H1 (cell line): ENCODE results near the gene HLX. TPM values are rescaled to one million over a fixed set of nuclear protein-coding genes. Genes with fewer than 3 reads are reported as not detected.

Experiments
- CTCF ChIA-PET: fragments of 300-600 bp; sonication (Branson Sonifier 250); formaldehyde crosslinking; loops from one replicate; lab custom pipeline; 2021; ENCODE audit not compliant: partially characterized antibody; lab: Charles Lee
- POLR2A ChIA-PET: fragments of 300-600 bp; sonication (Branson Sonifier 250); formaldehyde crosslinking; loops from one replicate; lab custom pipeline; 2021; ENCODE audit warnings: inconsistent platforms; ENCODE audit not compliant: partially characterized antibody; lab: Charles Lee
- DNase-seq, 2 experiments: peaks; one replicate each; pipeline versions ENCODE4 v3.0.0 to v3.0.0-alpha.2; 2010 to 2022; ENCODE audit warnings: low spot score in 2 of 2, low read depth in 1 of 2, mixed read lengths in 1 of 2
- FAIRE-seq: peaks from 2 replicates; lab custom pipeline; 2011; peaks lifted over from hg19 to GRCh38; lab: Jason Lieb, UNC
- H2AFZ ChIP-seq: 2 replicates; pipeline ENCODE4 v1.8.1; 2012; ENCODE audit warnings: low read length, inconsistent platforms
- H2AK5ac ChIP-seq: 2 replicates; pipeline ENCODE4 v1.6.1; 2013; ENCODE audit warnings: low read depth, low read length
- H2BK120ac ChIP-seq: replicated peaks from 2 replicates; pipeline ENCODE3; 2013; ENCODE audit warnings: low read depth, low read length, inconsistent platforms
- H2BK12ac ChIP-seq: 2 replicates; pipeline ENCODE4 v1.6.1; 2013; ENCODE audit warnings: low read depth, low read length
- H2BK15ac ChIP-seq: 2 replicates; pipeline ENCODE4 v1.6.1; 2013; ENCODE audit warnings: low read length
- H2BK20ac ChIP-seq: 2 replicates; pipeline ENCODE4 v1.6.1; 2013; ENCODE audit warnings: low read length
- H2BK5ac ChIP-seq: 2 replicates; pipeline ENCODE4 v1.6.1; 2013; ENCODE audit warnings: low read depth, low read length
- H3K14ac ChIP-seq: 2 replicates; pipeline ENCODE4 v1.6.1; 2013; ENCODE audit warnings: inconsistent platforms; ENCODE audit not compliant: insufficient read length
- H3K18ac ChIP-seq: 2 replicates; pipeline ENCODE4 v1.6.1; 2013; ENCODE audit warnings: low read length; ENCODE audit errors: extremely low read depth
- H3K23ac ChIP-seq: 2 replicates; pipeline ENCODE4 v1.6.1; 2013; ENCODE audit warnings: inconsistent platforms; ENCODE audit not compliant: insufficient read length
- H3K23me2 ChIP-seq: 2 replicates; pipeline ENCODE4 v1.6.1; 2013; ENCODE audit warnings: low read depth, low read length
- H3K27ac ChIP-seq: 2 replicates; pipeline ENCODE4 v1.6.1; 2011; ENCODE audit warnings: low read depth, low read length, inconsistent platforms
- H3K27me3 ChIP-seq, 4 experiments: replicated peaks in 1 of 4; 1 replicate in 1 of 4; 2 replicates in 3 of 4; pipeline versions ENCODE4 v1.6.1 to v1.8.1; 2011 to 2013; ENCODE audit warnings: low read length in 3 of 4, mild to moderate bottlenecking in 3 of 4, inconsistent platforms in 2 of 4, mixed read lengths in 2 of 4, moderate library complexity in 1 of 4; ENCODE audit not compliant: control insufficient read depth in 3 of 4, insufficient read depth in 3 of 4; ENCODE audit errors: extremely low read depth in 1 of 4
- H3K36me3 ChIP-seq, 4 experiments: 2 replicates each; pipeline versions ENCODE4 v1.6.1 to v1.8.1; 2011 to 2013; ENCODE audit warnings: mild to moderate bottlenecking in 4 of 4, low read length in 3 of 4, moderate library complexity in 2 of 4, control low read depth in 1 of 4, inconsistent platforms in 1 of 4; ENCODE audit not compliant: insufficient read depth in 4 of 4, control insufficient read depth in 2 of 4
- H3K4ac ChIP-seq: replicated peaks from 2 replicates; pipeline ENCODE3; 2013; ENCODE audit warnings: low read length, low read depth, mixed read lengths, inconsistent platforms; ENCODE audit not compliant: insufficient read length
- H3K4me1 ChIP-seq, 4 experiments: replicated peaks in 1 of 4; 1 replicate in 1 of 4; 2 replicates in 3 of 4; pipeline versions ENCODE4 v1.6.1 to v1.8.1; 2011 to 2013; ENCODE audit warnings: low read length in 3 of 4, inconsistent platforms in 2 of 4, mixed read lengths in 1 of 4; ENCODE audit not compliant: insufficient read depth in 4 of 4, control insufficient read depth in 3 of 4
- H3K4me2 ChIP-seq, 2 experiments: 2 replicates each; pipeline versions ENCODE4 v1.6.1 to v1.8.1; 2011 to 2013; ENCODE audit warnings: low read depth in 2 of 2, low read length in 2 of 2, control low read depth in 1 of 2, inconsistent platforms in 1 of 2, mild to moderate bottlenecking in 1 of 2; ENCODE audit not compliant: insufficient read depth in 1 of 2
- H3K4me3 ChIP-seq, 4 experiments: fragments of 200-600, 300-600 bp in 1 of 4; sonication (generic), shearing (Covaris generic), sonication (Bioruptor Twin) in 1 of 4; 2 replicates each; pipeline versions ENCODE4 v1.5.1 to v1.8.1; 2011 to 2016; ENCODE audit warnings: low read length in 4 of 4, low read depth in 3 of 4, control low read depth in 2 of 4, inconsistent platforms in 2 of 4, mild to moderate bottlenecking in 2 of 4, mixed read lengths in 1 of 4, moderate library complexity in 1 of 4; ENCODE audit not compliant: insufficient read depth in 2 of 4; ENCODE audit errors: extremely low read depth in 1 of 4
- H3K56ac ChIP-seq: replicated peaks from 2 replicates; pipeline ENCODE3; 2013; ENCODE audit warnings: low read depth, mild to moderate bottlenecking, mixed read lengths, low read length, inconsistent platforms; ENCODE audit not compliant: insufficient read length
- H3K79me1 ChIP-seq: 2 replicates; pipeline ENCODE4 v1.6.1; 2013; ENCODE audit warnings: low read depth, low read length, control low read depth
- H3K79me2 ChIP-seq, 2 experiments: 2 replicates each; pipeline versions ENCODE4 v1.6.1 to v1.8.1; 2012 to 2013; ENCODE audit warnings: low read length in 2 of 2, mild to moderate bottlenecking in 2 of 2, inconsistent platforms in 1 of 2; ENCODE audit not compliant: insufficient read depth in 2 of 2, control insufficient read depth in 1 of 2
- H3K9ac ChIP-seq, 4 experiments: replicated peaks in 1 of 4; 1 replicate in 1 of 4; 2 replicates in 3 of 4; pipeline versions ENCODE4 v1.6.1 to v1.8.1; 2011 to 2013; ENCODE audit warnings: low read depth in 3 of 4, low read length in 3 of 4, control low read depth in 2 of 4, mild to moderate bottlenecking in 2 of 4, moderate library complexity in 2 of 4, inconsistent platforms in 1 of 4; ENCODE audit errors: extremely low read depth in 1 of 4
- H3K9me3 ChIP-seq, 2 experiments: 2 replicates each; pipeline versions ENCODE4 v1.6.1 to v1.8.1; 2012 to 2013; ENCODE audit warnings: mild to moderate bottlenecking in 2 of 2, moderate library complexity in 2 of 2, control low read depth in 1 of 2, inconsistent platforms in 1 of 2, low read depth in 1 of 2, low read length in 1 of 2, mixed read lengths in 1 of 2; ENCODE audit not compliant: insufficient read depth in 2 of 2
- H4K20me1 ChIP-seq, 2 experiments: replicated peaks in 1 of 2; 2 replicates each; pipeline versions ENCODE3 to v1.8.1; 2011 to 2013; ENCODE audit warnings: inconsistent platforms in 2 of 2, low read length in 2 of 2, mild to moderate bottlenecking in 1 of 2; ENCODE audit not compliant: insufficient read depth in 2 of 2, control insufficient read depth in 1 of 2
- H4K5ac ChIP-seq: 2 replicates; pipeline ENCODE4 v1.6.1; 2013; ENCODE audit warnings: low read length, low read depth, mixed read lengths, inconsistent platforms; ENCODE audit not compliant: insufficient read length
- H4K8ac ChIP-seq: 2 replicates; pipeline ENCODE4 v1.8.0; 2013; ENCODE audit warnings: mild to moderate bottlenecking, moderate library complexity, low read length, inconsistent platforms; ENCODE audit not compliant: insufficient read depth; ENCODE audit errors: extremely low read depth
- H4K91ac ChIP-seq: replicated peaks from 2 replicates; pipeline ENCODE3; 2013; ENCODE audit warnings: low read length, mixed read lengths, inconsistent platforms; ENCODE audit not compliant: insufficient read length
- ATF3 ChIP-seq: IDR thresholded peaks from 2 replicates; pipeline ENCODE4 v1.6.1; 2011; ENCODE audit warnings: low read depth, mild to moderate bottlenecking, low read length; ENCODE audit not compliant: insufficient read depth
- BRCA1 ChIP-seq: IDR thresholded peaks from 2 replicates; pipeline ENCODE4 v1.6.1; 2012; ENCODE audit warnings: low read depth, low read length, improper control_type of control experiment
- CHD2 ChIP-seq: IDR thresholded peaks from 2 replicates; pipeline ENCODE4 v1.6.1; 2012; ENCODE audit warnings: low read length, improper control_type of control experiment
- CREB1 ChIP-seq: IDR thresholded peaks from 2 replicates; pipeline ENCODE4 v1.6.1; 2012; ENCODE audit warnings: inconsistent platforms
- EZH2 ChIP-seq: fragments of 200-600 bp; sonication (generic); IDR thresholded peaks from 2 replicates; pipeline ENCODE4 v1.7.1; 2012; ENCODE audit warnings: low read depth, mild to moderate bottlenecking, moderate library complexity, low read length, inconsistent platforms; ENCODE audit not compliant: severe bottlenecking
- HDAC2 ChIP-seq, 2 experiments: fragments of 300-600 bp in 1 of 2; sonication (generic) in 1 of 2; IDR thresholded peaks; 2 replicates each; pipeline ENCODE4 v1.6.1; 2011 to 2012; ENCODE audit warnings: low read depth in 2 of 2, low read length in 2 of 2, mild to moderate bottlenecking in 2 of 2, moderate library complexity in 2 of 2, borderline replicate concordance in 1 of 2, inconsistent platforms in 1 of 2
- HDAC6 ChIP-seq: IDR thresholded peaks from one replicate; pipeline ENCODE4 v1.7.1; 2012; ENCODE audit warnings: low read depth, mild to moderate bottlenecking, inconsistent platforms, low read length, moderate library complexity
- RAD21 ChIP-seq, 2 experiments: IDR thresholded peaks in 1 of 2; conservative IDR thresholded peaks in 1 of 2; 2 replicates each; pipeline ENCODE4 v1.6.1; 2011; ENCODE audit warnings: low read depth in 2 of 2, low read length in 2 of 2, improper control_type of control experiment in 1 of 2, inconsistent platforms in 1 of 2, mild to moderate bottlenecking in 1 of 2, moderate library complexity in 1 of 2
- SAP30 ChIP-seq: fragments of 300-600 bp; sonication (generic); IDR thresholded peaks from 2 replicates; pipeline ENCODE4 v1.7.1; 2012; ENCODE audit warnings: low read length, moderate library complexity, mild to moderate bottlenecking, inconsistent platforms; ENCODE audit not compliant: insufficient read depth, insufficient replicate concordance
- SIN3A ChIP-seq, 2 experiments: IDR thresholded peaks in 1 of 2; conservative IDR thresholded peaks in 1 of 2; 2 replicates each; pipeline ENCODE4 v1.6.1; 2011 to 2012; ENCODE audit warnings: low read length in 2 of 2, improper control_type of control experiment in 1 of 2, low read depth in 1 of 2, mild to moderate bottlenecking in 1 of 2
- SIRT6 ChIP-seq: IDR thresholded peaks from one replicate; pipeline ENCODE4 v1.7.1; 2012; ENCODE audit warnings: low read length, inconsistent platforms
- TBP ChIP-seq: IDR thresholded peaks from 2 replicates; pipeline ENCODE4 v1.6.1; 2011; ENCODE audit warnings: low read depth, low read length, improper control_type of control experiment
- whole genome bisulfite sequencing, 2 experiments: shearing (Covaris generic) in 1 of 2; methylation state at CpG; one replicate each; pipeline versions ENCODE4 v1.1.6 to v1.1.7; 2013 to 2015; ENCODE audit warnings: low lambda C conversion rate in 2 of 2, mixed read lengths in 2 of 2, inconsistent platforms in 1 of 2, low coverage in 1 of 2, missing lambda C conversion rate in 1 of 2; ENCODE audit not compliant: insufficient replicate concordance in 2 of 2, insufficient coverage in 1 of 2, insufficient read length in 1 of 2; ENCODE audit errors: extremely low coverage in 1 of 2, missing lambda C conversion rate in 1 of 2; 5-methylcytosine and 5-hydroxymethylcytosine counted together
- polyA plus RNA-seq, 7 experiments: library from polyadenylated mRNA; depleted of rRNA in 3 of 7; stranded (reverse) in 5 of 7; unstranded in 2 of 7; fragments of >200 nt in 5 of 7; fragments of 200-250 nt in 2 of 7; gene quantifications; 1 replicate in 5 of 7; 2 replicates in 1 of 7; 4 replicates in 1 of 7; pipeline versions ENCODE4 v1.2.1 to v1.2.3, GENCODE V29; 2011 to 2013; ENCODE audit warnings: missing spikeins in 2 of 7, mixed read lengths in 2 of 7
- total RNA-seq: library from RNA; stranded (reverse); fragmentation: NEBNext Ultra II Directional; extraction: Animal tissue kit (Norgen Biotek cat#: 25700); gene quantifications from 2 replicates; pipeline ENCODE4 v1.2.1, GENCODE V29; 2021

Gene HLX
- total and polyA plus RNA-seq, 2 of the 8 experiments (the other 6 are each of a cell fraction or from before 2014, with no cell fraction given) = 0.11 to 0.30 TPM

GRCh38 chr1:220885971-220886370 lies 6.7 kb downstream of the HLX start:
- Histone ChIP-seq H3K56ac (no peak overlapping the region), H2AK5ac (peak overlapping the region; percentile 45; the same call in 1 of the 2 replicates), H3K9ac (no peak overlapping the region), H4K91ac (no peak overlapping the region), H2BK12ac (no peak overlapping the region), H2BK120ac (no peak overlapping the region), H2AFZ (no peak overlapping the region), H4K8ac (no peak overlapping the region), H2BK5ac (no peak overlapping the region), H3K23me2 (peaks cover 4% of the 10 kb centered on the region; the same call in 1 of the 2 replicates), H3K18ac (no peak overlapping the region), H3K4ac (no peak overlapping the region), H3K4me1 (peaks cover 9 to 44% (median 18%) of the 10 kb centered on the region in 4 experiments), H3K36me3 (peaks cover 0 to 5% (median 0%) of the 10 kb centered on the region in 4 experiments; a peak in 1 of 8 replicates), H3K4me3 (no peak overlapping the region), H4K5ac (no peak overlapping the region), H4K20me1 (peaks cover 50 to 55% of the 10 kb centered on the region in 2 experiments), H3K4me2 (no peak overlapping the region; a peak in 1 of 4 replicates), H2BK20ac (no peak overlapping the region), H3K79me1 (no peaks in the 10 kb centered on the region; the same call in 1 of the 2 replicates), H2BK15ac (no peak overlapping the region), H3K9me3 (no peaks in the 10 kb centered on the region), H3K14ac (no peak overlapping the region), H3K27ac (no peak overlapping the region), H3K79me2 (no peaks in the 10 kb centered on the region), H3K23ac (no peak overlapping the region), H3K27me3 (peaks cover 94 to 100% (median 100%) of the 10 kb centered on the region in 4 experiments)
- 51% methylated on average over 3 of the region's 3 CpGs; no CpG with 5 or more reads in 1 of the 2 experiments for WGBS, 2 experiments
- no peak for DNase-seq
- FAIRE-seq = no peak
- ChIA-PET CTCF (interaction anchor here (0.8 to 3.8 kb wide), 7 partner anchors 9 to 550 kb away, joined by 3 to 32 read pairs (median 4); no protein-coding TSS in a partner anchor), POLR2A (interaction anchor here (1.3 to 1.8 kb wide), 2 partner anchors 8 to 9 kb away, joined by 6 to 12 read pairs; no protein-coding TSS in a partner anchor)
- TF ChIP-seq ATF3 (no peak), CHD2 (no peak), HDAC6 (no peak), SIN3A (conservative IDR thresholded peaks at IDR 0.05 in 1 of 2, IDR thresholded peaks at IDR 0.05 in 1 of 2; ENCODE audit: low read depth in 1 of 2, low read length in 2 of 2) (no peak), SAP30 (no peak), SIRT6 (no peak), CREB1 (no peak), BRCA1 (no peak), EZH2 (no peak), TBP (no peak), HDAC2 (IDR thresholded peaks at IDR 0.05; ENCODE audit: borderline replicate concordance in 1 of 2, low read depth in 2 of 2, low read length in 2 of 2) (no peak), RAD21 (IDR thresholded peaks at IDR 0.05 in 1 of 2, conservative IDR thresholded peaks at IDR 0.05 in 1 of 2; ENCODE audit: low read depth in 2 of 2, low read length in 2 of 2) (no peak)
